ENCODE data around the gene PAK5. TPM values are rescaled to one million over a fixed set of nuclear protein-coding genes. Genes with fewer than 3 reads are reported as not detected.

Gene PAK5
- total and polyA plus RNA-seq, 2 of the 13 experiments (the other 11 are each of a cell fraction or from before 2014, with no cell fraction given) = not detected

GRCh38 chr20:9591080-9591479 is 247.8 kb downstream of the PAK5 start:
- CTCF ChIA-PET (ENCODE audit: low intra/inter-chr PET ratio, low total read pairs) = no interaction called here
- TF ChIP-seq GATAD2A (CRISPR knock-in tag; IDR thresholded peaks at IDR 0.05) = no peak
- TF ChIP-seq MAFF (IDR thresholded peaks at IDR 0.05; ENCODE audit: low read depth, low read length) = no peak
- TF ChIP-seq ZNF317 (CRISPR knock-in tag; IDR thresholded peaks at IDR 0.05) = no peak
- no peak for TF ChIP-seq TMF1 (CRISPR knock-in tag; IDR thresholded peaks at IDR 0.05; ENCODE audit: low read depth)
- TF ChIP-seq ZNF180 (CRISPR knock-in tag; IDR thresholded peaks at IDR 0.05; ENCODE audit: borderline replicate concordance, low read depth) = no peak
- H3K9ac ChIP-seq (ENCODE audit: insufficient read depth, low read depth, low read length) = no peak overlapping the region
- peaks cover 8% of the 10 kb centered on the region for H3K4me1 ChIP-seq (ENCODE audit: insufficient read depth, low read length)
- H3K79me2 ChIP-seq (ENCODE audit: insufficient read depth, low read length) = no peaks in the 10 kb centered on the region
- H3K9me3 ChIP-seq (ENCODE audit: low read length) = no peaks in the 10 kb centered on the region
- POLR2A ChIA-PET = no interaction called here
- no peak for ATAC-seq
- no peak overlapping the region for H3K4me2 ChIP-seq (ENCODE audit: low read depth, low read length)
- no peaks in the 10 kb centered on the region for H3K36me3 ChIP-seq (replicated peaks in 1 of 2; ENCODE audit: control insufficient read depth in 1 of 2, insufficient read depth in 2 of 2, low read length in 2 of 2)
- H3K27me3 ChIP-seq (ENCODE audit: control insufficient read depth in 1 of 2, insufficient read depth in 2 of 2, low read length in 2 of 2) = no peaks in the 10 kb centered on the region; a peak in 1 of 5 replicates
- DNase-seq (ENCODE audit: low spot score) = no peak
- BruUV-seq (replicated peaks) = no TSS peak
- no peak overlapping the region for H3K27ac ChIP-seq (ENCODE audit: extremely low read length, insufficient read depth, low read length)
- H2AFZ ChIP-seq (ENCODE audit: low read length) = no peak overlapping the region
- H4K20me1 ChIP-seq (ENCODE audit: insufficient read depth, low read length) = no peaks in the 10 kb centered on the region
- FAIRE-seq = no peak
- intact Hi-C loops (cut with micrococcal nuclease; ENCODE audit: unreplicated experiment) = no loop called here
- in situ Hi-C loops (cut with HindIII; ENCODE audit: extremely low pct_ligation_motif_present, low pct_unique_long_range_greater_than_20kb) = no loop called here
- no peak overlapping the region for H3K4me3 ChIP-seq (replicated peaks in 1 of 3; ENCODE audit: insufficient read depth in 1 of 3, low read depth in 2 of 3, low read length in 3 of 3)

- in situ Hi-C loops (cut with HindIII; ENCODE audit: extremely low pct_ligation_motif_present, low pct_unique_long_range_greater_than_20kb) (no loop called here), intact Hi-C loops (cut with micrococcal nuclease; ENCODE audit: unreplicated experiment) (no loop called here)
- H4K20me1 ChIP-seq (ENCODE audit: insufficient read depth, low read length) = no peaks in the 10 kb centered on the region
- FAIRE-seq (no peak), ATAC-seq (no peak; the same call in 2 of the 3 replicates), DNase-seq (ENCODE audit: low spot score) (no peak)
- ChIA-PET CTCF (ENCODE audit: low intra/inter-chr PET ratio, low total read pairs) (no interaction called here), POLR2A (no interaction called here)
- H3K27ac ChIP-seq (ENCODE audit: extremely low read length, insufficient read depth, low read length) = no peak overlapping the region
- no peak overlapping the region for H3K4me3 ChIP-seq (replicated peaks in 1 of 3; ENCODE audit: insufficient read depth in 1 of 3, low read depth in 2 of 3, low read length in 3 of 3)
- TF ChIP-seq NCOR1 (IDR thresholded peaks at IDR 0.05; ENCODE audit: borderline replicate concordance, low read length) = no peak
- H3K27me3 ChIP-seq (ENCODE audit: control insufficient read depth in 1 of 2, insufficient read depth in 2 of 2, low read length in 2 of 2) = no peaks in the 10 kb centered on the region; a peak in 1 of 5 replicates
- no peaks in the 10 kb centered on the region for H3K36me3 ChIP-seq (replicated peaks in 1 of 2; ENCODE audit: control insufficient read depth in 1 of 2, insufficient read depth in 2 of 2, low read length in 2 of 2)
- 3% methylated on average over 1 of the region's 1 CpG for WGBS (ENCODE audit: low lambda C conversion rate)
- H3K79me2 ChIP-seq (ENCODE audit: insufficient read depth, low read length) = no peaks in the 10 kb centered on the region
- H3K4me2 ChIP-seq (ENCODE audit: low read depth, low read length) = no peak overlapping the region
- no peak overlapping the region for H2AFZ ChIP-seq (ENCODE audit: low read length)
- H3K9ac ChIP-seq (ENCODE audit: insufficient read depth, low read depth, low read length) = no peak overlapping the region
- no peaks in the 10 kb centered on the region for H3K9me3 ChIP-seq (ENCODE audit: low read length)
- H3K4me1 ChIP-seq (ENCODE audit: insufficient read depth, low read length) = peaks cover 8% of the 10 kb centered on the region
- BruUV-seq (replicated peaks) = no TSS peak
These were observed 248.7 kb downstream of the PAK5 start for GRCh38 chr20:9590189-9590588.
